HG02678 (cell line): Measurements from ENCODE around the gene ZMIZ1.

Experiments used
- ATAC-seq: cut with Tn5 transposase; IDR thresholded peaks from one replicate; pipeline ENCODE4 v1.9.1; 2021; ENCODE audit warnings: mild to moderate bottlenecking, moderate library complexity; ENCODE audit not compliant: unreplicated experiment

Gene ZMIZ1

DNA sequence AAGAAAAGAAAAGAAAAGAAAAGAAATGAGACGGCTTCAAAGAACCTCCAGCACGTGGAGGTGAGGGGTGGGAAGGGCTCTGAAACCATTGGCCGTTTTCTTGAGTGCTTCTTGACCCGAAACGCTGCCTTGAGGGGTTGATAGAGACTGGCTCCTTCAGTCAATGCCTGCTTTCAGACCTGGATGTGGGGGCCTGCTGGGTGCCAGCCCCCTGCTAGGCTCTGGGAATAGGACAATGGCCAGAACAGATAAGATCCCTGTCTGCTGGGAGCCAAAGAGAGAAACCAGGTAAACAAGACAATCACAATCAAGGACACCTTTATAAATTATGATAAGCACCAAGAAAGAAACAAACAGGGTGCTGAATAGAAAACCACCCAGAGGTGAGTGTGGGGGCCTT is 27.7 kb downstream of the ZMIZ1 start:
- ATAC-seq: no peak

DNA sequence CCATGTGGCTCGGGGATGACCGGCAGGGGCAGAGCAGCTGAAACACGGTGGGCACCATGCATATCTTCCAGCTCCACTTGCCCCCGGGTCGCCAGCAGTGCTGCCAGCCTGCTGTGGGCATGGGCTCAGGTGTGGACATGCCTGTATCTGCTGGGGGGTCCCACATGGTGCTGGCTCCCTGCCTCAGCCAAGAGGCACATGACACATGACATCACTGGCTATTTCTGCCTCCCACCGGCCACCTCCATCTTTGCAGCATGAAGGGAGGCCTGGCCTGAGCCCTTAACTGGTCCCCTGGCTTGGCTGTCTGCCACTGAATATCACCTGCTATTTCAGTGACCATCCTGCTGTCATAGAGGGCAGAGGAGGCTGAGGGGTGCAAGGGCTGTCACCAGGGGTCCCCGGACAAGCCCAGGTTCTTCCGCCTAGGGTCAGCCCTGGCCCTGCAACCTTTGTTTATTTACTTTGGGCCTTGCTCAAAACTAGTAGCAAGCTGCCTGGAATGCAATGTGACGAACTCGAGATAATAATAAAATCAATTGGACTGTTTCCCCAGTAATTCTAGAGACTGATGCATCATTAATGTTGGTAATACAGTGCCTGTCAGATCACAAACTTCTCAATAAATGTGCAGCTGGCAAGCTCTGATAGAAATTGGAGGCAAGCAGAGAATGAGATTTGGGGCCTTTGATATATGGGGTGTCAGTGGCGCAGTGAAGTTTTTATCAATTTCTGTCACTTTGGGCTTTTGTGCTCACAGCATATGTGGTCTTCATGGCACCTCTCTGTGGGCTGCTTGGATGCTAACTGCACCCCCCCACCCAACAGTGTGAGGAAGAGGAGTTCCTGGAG is 28.5 kb downstream of the ZMIZ1 start:
- ATAC-seq: no peak

DNA sequence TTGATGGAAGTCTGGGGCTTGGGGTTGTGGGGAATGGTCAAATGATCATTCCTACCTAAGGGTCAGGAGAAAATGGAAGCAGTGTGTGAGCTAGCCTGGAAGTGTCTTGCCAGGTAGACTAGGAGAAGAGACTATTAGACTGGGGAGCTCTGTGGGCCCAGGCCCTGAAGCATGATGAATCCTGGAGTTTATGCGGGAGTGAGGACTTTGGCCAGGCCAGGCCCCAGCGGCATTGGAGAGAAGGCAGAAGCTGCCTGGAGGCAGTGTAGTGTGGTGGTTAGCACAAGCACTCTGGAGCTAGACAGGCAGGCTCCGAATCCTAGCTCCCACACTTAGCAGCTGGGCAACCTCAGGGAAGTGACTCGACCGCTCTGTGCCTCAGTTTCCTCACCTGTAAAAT is 29.3 kb downstream of the ZMIZ1 start:
- ATAC-seq: no peak

DNA sequence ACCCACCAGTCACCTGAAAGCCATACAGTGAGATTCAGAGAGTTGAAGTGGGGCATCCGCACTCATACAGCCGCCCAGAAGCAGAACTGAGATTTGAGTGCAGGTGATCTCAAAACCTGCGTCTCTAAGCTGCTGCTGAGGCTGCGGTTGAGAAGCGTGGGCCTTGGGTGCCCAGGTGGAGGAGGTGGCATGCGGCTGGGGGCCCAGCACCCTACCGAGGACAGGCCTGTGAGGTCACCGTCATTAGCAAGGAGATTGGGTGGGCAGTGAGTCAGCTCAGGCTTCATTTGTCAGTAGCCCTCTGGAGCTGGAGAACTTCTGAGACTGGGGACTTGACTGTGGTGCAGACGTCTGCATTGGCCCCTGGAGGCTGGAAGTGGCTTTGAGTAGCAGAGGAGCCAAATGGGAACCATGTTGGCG is 29.8 kb downstream of the ZMIZ1 start:
- peak; percentile 83 for ATAC-seq

DNA sequence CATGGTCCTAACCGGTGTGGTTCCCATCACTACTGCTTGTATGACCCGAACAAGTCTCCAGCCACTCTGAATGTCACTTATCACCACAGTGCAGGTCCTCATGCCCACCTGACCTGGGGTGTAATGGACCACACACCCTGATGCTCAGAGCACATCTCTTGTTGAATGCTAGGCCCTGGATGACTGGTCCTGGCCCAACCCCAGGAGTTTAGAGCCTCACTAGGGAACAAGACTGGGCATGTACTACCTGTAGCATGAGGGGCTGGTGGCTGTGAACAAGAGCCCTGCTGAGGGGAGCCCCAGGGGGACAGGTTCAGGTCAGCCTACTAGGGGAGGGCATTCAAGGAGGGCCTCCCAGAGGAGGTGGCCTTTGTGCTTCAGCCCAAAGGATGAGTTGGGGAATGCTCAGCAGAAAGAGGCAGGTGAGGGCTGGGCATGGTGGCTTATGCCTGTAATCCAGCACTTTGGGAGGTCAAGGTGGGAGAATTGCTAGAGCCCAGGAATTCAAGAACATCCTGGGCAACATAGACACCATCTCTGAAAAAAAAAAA is 31.2 kb downstream of the ZMIZ1 start:
- no peak for ATAC-seq

DNA sequence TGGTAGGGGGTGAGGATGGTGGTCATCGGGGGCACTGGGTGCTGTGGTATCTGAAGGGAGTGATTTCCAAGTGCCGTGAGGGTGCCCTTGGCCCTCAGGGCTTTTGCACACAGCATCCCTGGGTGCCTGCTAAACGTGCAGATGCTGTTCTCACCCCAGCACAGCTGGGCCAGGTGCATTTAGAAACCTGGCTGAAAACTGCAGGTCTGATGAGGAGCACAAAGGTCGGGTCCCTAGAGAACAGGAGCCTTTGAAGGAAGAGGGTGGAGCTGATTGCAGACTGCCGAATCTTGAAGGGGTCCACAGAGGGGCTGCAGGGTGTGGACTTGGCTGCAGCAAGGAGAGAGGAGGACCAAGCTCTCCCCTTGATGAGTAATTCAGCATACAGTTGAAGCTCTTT is 32.0 kb downstream of the ZMIZ1 start:
- ATAC-seq: no peak

DNA sequence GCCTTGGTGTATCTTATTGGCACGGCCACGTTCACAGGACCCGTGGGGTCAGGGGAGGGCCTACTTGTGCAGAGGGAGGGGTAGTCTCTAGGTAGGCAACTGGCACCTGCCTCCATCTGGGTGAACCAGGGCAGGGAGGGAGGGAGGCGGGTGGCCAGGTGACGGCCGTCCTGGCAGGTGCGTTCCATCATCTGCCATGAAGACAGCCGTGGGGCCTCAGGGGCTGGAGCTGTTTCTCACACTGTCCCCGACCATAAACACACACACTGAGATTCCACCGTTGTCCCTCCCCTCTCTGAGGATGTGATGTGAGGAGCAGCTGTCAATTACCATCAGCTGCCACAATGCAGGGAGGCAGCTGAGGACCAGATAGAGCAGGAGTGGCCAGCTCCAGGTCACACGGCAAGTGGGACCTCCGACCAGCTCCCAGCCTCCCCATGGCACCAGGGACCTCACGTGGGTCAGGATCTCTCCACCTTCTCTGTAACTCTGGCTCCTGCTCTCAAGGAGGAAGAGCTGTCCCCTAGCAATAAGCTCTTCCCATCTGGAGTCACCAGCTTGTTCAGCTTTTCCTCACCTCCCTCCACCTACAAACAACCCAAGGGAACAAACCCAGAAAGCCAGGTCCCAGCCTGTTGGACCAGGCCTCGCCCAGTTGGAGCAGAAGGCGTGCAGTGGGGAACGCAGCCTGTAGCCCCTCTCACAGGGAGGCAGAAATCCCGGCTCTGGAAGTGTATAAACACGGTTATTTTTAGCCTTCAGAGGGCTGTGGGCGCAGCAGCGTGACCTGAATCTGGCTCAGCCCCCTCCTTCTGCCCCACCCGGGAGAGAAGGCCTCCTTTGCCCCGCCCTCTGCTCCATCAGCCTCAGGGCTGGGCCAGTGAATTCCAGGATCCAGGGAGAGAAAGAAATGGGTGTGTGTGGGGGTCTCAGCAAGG is 33.1 kb downstream of the ZMIZ1 start:
- no peak for ATAC-seq

DNA sequence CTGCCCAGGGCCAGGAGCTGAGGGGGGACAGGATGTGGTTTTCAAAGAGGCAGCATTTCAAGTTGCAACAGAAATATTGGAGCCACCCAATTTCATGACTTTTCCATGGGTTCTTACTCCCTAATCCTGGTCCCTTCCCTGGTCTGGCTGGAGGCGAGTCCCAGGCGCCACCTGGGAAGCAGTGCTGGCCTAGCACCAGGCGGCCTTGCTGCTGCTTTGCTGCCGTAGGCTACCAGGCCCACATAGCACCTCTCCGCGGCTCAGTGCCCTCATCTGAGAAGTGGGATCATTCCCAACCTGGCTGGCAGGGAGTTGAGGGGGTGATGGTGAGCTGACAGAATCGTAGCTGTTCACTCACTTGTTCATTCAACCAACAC is 33.7 kb downstream of the ZMIZ1 start:
- ATAC-seq: no peak

DNA sequence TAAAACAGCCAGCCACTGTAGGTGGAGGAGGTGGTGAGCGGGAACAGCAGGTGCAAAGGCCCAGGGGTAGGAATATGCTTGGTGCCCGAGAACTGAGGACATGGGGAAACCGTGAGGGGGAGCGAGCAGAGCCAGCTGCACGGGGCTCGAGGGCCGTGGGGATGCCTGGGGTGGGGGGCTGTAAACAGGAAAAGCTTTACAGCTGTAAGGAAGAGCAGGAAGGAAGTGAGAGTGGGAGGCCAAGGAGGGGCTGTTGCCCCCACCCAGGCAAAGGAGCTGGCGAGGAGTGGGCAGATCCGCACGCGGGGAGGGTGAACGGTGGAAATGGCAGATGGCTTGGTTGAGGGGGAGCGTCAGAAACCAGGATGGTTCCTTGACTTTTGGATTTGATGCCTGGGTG is 34.4 kb downstream of the ZMIZ1 start:
- ATAC-seq: no peak

DNA sequence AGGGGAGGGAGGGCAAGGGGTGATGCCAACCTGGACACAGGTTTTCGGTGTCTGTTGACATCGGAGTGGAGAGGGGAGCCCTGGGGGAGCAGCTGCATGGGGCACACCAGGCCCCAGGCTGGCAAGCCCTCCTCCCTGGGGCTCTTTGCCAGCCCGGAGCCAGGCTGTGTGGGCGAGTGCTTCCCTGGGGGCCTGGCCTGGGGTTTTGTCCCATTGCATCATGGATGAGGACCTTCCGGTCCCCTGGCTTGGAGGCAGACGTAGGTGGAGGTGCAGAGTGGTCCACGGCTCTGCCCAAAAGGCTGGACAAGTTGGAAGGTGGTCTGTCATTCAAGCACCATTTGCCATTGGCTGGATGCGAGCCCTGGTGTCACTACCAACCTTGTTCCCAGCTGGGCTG is 34.8 kb downstream of the ZMIZ1 start:
- no peak for ATAC-seq

DNA sequence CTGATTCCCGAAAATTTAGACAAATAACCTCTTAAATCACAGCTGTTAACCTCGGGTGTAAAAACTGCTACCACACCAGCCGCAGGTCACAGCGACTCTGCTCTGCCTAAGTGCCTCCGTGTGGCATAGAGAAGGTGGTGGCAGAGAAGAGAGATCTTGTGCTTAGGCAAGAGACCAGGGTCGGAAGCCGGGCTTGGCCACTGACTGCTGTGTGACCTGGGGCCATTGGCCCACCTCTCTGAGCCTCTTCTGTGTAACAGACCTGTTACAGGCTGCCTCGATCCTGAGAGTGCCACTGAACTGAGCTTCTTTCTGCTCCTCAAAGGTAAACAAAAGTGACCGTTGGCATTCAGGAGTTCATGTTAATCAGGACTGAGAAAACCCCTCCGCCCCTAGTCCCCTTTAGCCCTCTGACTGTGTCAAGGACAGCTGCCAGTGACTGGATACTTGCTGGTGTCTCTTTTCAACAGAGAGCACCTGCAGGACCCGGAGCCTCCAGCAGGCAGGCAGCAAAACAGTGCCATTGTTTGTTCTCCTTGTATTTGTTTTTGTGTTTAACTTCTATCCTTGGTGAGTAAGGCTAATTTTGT is 36.5 kb downstream of the ZMIZ1 start:
- ATAC-seq: no peak

DNA sequence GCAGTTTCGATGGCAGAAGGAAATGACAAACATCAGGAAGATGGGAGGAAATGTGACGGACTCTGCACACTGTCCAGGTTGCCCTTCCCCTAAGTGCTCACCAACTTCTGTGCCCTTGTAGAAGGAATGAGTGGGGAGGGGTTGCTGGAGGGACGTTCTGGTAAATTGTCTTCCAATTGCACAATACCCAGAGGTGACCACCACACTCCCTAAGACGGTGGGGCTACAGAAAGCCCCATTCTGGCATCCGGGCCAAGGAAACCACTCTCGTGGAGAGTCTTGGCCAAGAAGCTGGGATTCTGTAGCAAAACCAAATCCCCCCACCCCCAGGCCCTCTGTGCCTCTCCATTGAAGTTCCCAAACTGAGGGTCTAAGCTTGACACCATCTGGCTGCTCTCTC is 37.1 kb downstream of the ZMIZ1 start:
- no peak for ATAC-seq

DNA sequence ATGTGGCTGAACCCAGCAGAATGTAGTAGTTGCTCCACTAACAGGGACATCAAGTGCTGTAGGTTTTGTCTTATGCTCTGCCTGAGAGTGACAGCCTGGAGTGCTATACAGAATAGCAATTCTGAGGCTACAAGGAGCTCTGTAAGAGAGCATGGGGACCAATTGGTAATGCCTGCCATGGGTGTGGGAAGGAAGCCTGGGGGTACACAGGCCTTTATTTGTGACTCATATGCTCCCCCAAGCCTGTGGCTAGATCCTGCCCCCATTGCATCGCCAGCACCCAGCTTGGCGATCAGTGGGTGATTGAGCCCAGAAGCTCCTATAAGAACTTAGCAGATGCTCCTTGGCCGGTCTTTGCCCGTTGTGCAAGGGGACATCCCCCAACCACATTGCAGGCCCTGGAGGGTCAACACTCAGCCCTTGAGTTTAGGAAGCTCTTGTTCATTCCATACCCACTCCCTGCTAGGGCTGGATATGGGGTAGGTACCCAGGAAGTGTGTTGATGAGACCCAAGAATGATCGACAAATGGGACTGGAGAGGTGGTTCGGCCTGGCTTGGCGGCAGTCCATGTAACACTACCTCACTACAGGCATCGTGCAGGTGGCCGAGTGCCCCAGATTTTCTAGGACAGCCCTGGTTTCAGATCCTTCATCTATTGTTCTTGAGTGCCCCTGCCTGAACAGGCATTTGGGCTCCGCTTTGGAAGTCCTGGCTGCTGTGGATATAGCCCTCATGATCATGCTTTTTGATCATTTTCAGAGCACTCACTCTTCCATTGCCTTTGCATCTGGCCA is 37.7 kb downstream of the ZMIZ1 start:
- no peak for ATAC-seq

DNA sequence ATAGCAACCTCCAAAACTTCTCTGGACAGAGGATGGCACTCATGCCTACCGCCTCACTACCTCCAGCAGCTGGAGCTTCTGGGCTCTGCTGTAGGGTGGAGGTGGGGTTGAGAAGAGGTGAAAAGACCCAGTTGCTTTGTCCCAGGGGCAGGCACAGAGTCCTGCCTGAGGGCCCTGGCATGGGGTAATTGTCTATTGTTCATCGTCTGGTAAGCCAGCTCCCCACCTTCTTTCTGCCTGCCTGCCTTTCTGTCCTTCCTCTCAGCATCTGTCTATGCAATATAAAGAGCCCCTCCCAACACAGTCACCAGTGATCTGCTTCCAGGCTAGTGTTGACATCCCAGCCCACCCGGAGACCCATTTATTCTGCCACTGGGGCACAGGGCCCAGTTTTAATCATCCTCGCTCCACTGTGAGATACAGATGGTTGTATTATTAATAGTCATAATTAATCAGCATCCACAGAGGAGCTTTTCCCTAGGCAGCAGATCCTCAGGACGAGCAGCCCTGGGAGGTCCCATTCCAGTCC is 39.0 kb downstream of the ZMIZ1 start:
- ATAC-seq: no peak

DNA sequence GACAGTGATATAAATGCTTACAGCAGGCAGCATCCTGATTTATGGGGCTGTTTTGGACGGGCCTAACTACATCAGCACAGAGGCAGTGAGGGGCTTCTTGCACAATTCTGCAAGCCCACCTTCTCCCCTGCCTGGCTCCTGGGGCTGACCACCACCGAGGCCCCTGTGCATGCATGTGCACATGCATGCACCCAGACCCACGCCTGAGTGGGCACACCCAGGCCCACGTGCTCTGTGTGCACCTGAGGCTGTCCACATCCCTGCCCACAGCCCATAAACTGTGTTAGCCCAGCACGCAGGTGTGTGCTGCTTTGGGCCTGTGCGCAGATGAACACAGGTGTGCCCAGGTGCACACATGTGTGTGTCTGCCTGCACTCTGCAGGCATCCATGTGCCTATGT is 40.0 kb downstream of the ZMIZ1 start:
- ATAC-seq: no peak

DNA sequence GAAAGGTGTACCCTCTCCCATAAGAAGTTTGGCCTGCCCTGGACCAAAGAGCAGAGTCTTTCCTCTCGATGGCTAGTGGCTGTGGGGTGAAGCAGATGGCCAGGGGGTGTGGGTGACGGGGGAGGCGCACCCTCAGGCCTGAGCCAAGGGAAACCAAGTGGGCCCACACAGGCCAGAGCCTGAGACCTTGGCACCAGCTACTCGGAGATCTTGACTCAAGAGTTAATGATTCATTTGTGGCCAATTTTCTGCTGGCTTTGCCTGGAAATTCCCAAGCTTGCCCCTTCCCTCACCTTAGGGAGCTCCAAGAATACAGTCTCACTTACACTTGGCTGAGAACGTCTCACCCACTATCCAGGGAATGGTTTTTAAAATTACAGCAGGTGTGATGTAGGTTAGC is 42.7 kb downstream of the ZMIZ1 start:
- ATAC-seq: no peak

DNA sequence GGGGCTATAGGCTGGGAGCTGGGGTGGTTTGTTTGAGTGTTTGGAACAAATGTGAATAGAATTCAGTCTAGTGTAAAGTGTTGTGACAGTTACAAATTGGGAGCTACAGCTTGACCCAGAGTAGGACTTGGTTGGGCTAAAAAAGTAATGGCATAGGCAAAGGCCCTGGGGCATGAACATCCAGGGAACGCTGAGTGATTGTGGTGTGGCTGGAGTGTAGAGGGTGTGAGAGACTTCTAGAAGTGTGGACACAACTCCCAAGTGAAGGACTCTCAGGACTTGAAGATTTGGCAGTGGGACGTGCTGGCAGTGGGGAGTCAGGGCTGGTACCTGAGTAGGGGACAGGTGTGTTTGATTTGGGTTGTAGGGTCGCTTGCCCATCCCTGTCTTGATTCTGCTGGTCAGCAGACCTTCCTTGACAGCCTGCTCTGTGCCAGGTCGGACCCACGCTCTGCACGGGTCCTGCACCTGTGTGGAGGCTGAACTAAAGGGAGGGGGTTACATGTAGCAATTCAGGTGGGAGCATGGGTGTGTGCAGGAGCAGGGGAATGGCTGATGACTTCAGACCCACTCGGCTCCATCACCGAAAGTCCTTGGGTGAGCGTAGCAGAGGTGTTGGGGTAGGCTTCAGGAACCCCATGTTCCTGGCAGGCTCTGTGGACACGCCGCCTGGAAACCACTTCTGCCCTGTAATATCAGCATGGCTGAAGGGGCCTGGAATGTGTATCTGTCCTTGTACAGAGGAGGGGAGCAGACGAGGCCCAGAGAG is 43.3 kb downstream of the ZMIZ1 start:
- ATAC-seq: no peak

DNA sequence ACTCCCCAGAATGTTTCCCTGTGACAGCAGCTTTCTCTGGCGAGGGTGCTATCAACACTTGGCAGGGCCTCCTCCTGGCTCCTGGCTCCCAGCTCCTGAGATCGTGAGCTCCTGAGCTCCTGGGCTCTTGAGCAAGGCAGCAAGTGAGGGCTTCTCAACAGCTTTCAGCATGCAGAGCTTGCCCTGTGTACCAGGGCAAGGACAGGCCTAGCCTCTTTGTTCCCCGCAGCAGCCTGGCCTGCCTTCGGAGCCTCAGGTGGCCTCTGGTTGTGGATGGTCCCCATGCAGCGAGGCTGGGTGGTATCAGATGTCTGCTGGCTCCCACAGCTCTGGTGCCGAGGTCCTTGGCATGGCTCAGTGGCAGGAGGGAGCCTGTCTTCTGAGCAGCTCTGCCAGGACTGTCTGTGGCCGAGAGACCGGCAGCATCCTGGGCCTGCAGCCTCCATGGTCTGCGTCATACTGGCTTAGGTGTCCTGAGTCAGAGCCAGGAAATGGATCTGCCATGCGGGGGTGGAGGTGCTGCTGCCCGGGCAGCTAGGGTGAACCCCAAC is 44.2 kb downstream of the ZMIZ1 start:
- no peak for ATAC-seq

DNA sequence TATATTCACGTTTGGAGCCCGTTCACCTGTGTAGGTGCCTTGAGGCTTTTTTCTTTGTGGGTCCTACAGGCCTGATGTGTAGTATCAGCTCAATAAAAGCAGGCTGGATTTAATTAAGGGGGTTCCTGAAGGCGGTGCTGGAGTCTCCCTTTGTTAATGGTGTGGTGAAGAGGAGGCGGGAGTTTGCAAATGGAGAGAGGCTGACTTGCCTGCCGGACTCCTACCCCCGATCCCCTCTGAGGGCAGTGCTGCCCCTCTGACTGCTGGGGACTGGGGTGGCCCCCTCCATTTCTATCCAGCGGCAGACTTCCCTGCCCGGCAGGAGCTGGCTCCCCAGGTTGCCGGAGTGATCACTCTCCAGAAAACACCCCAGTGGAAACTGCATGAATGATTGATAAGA is 45.1 kb downstream of the ZMIZ1 start:
- ATAC-seq: no peak
